Measurements from ENCODE around the gene SETMAR.
"Not testable (repeated sequence)": the region's sequence is repeated elsewhere in the genome, so short reads cannot be mapped to it uniquely, and the experiment has no call there.

Gene SETMAR

DNA sequence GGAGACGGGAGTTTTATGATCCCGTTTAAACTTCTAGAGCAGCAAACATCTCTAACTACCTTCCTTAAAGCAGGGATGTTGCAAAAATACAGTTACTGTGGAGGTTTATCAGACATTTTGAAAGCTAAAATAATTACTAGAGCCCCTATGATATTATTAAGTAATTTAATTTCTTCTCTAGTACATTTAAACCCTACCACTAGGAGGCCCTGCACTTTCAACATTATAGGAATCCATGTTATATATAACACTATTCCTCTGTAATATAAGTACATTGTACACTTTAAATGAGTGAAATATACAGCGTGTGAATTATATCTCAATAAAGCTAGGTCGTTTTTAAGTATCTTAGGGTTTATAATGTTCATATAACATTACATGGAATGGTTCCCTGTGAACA is 11.5 kb downstream of the SETMAR start:
- DNase-seq, result no peak

DNA sequence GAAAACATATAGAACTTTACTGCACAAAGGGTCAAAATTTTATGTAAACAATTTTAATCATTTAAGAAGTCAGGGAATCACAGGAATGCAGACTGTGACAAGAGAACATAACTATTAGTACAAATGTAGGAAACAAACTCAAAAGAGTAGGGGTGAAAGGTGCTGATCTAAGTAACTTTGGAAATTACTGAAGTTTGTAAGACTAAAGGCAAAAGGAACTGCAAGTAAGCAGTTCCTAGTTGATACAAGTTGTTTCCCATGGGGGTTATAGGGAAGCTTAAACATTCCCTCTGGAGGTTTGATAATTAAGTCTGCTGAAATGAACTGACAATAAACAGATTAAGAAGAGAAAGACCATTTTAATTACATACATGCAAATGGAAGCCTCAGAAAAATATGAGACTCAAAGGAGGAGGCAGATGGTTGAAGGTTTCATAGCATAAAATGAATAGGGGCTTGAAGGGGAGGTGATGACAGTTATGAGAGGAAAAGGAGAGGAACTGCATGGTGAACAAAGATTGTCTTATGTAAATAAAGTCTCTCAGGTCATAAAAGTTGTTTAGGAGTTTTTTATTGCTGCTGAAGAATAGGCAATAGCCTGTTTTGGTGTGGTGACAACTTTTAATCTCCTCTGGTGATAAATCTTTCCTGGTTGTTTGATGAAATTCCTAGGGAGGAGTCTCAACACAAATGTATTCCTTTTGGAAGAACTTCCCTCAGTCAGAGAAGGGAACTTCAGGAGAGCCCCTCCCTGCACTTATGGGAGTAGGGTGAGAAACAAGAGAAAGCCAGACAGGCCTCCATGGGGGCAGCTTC is 17.1 kb downstream of the SETMAR start:
- DNase-seq, result no peak

- DNase-seq, result no peak
These were observed 18.6 kb downstream of the SETMAR start for GRCh38 chr3:4321732-4322131.

- no peak for DNase-seq
These were observed 19.5 kb downstream of the SETMAR start for GRCh38 chr3:4322635-4323034.

DNA sequence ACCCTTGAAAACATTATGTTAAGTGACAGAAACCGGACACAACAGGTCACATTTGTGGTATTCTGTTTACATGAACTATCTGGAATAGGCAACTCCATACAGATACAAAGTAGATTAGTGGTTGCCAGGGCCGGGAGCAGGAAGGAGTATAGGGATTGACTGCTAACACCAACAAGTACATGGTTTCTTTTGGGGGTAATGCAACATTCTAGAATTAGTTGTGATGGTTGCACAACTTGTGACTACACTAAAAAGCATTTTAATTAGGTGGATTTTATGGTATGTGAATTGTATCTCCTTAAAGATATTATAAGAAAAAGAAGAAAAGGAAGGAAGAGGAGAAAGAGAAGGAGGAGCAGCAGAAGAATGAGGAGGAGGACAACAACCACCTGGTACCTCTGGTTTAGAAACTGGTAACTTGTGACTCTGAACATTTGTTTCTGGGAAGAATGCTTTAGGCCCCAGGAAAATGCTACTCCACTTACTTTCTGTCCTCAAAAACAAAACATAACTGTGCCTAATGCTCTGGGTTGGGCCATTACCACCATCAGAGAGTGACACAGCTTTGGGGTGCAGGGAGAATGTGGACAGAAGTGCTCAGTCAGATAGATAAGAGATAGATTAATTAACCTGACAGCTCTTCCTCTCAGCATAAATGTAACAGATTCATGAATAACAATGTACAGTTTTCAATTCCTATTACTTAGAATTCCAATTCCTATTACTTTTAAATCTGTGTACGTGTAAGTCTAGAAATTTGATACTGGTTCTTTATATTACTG is 20.3 kb downstream of the SETMAR start:
- DNase-seq, result no peak

- no peak for DNase-seq
These were observed 23.7 kb downstream of the SETMAR start for GRCh38 chr3:4326868-4327267.

DNA sequence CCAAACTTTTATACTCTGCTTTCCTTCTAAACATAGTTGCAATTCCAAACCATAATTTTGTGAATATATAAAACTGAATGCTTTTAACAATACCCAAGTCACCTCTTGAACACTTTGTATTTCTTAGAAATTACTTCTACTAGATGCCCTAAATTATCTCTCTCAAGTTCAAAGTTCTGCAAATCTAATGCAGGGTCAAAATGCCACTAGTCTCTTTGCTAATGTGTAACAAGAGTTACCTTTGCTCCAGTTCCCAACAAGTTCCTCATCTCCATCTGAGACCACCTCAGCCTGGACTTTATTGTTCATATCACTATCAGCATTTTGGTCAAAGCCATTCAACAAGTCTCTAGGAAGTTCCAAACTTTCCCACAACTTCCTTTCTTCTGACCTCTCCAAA is 26.6 kb downstream of the SETMAR start:
- DNase-seq, result not testable (repeated sequence)

DNA sequence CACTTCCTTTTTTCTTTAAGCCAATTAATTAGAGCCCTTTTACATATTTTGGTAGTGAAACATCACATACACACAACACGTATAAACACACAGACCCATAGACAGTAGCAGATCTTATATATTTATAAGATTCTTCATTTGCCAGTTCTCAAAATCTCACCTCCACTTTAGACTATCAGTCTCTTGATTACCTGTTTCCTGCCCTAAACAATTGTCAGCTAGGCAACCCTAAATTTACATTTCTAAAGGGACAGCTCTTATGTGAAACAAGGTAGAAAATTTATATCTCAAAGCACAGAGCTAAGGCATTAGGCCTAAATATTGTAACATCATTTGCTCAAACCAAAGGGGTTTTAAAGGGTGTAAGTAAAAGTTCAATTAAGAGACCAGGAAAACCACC is 28.9 kb downstream of the SETMAR start:
- DNase-seq, result no peak

GRCh38 chr3:4332574-4332973 is 29.4 kb downstream of the SETMAR start:
- DNase-seq, result no peak

- no peak for DNase-seq
These were observed 29.8 kb downstream of the SETMAR start for GRCh38 chr3:4332991-4333390.

DNA sequence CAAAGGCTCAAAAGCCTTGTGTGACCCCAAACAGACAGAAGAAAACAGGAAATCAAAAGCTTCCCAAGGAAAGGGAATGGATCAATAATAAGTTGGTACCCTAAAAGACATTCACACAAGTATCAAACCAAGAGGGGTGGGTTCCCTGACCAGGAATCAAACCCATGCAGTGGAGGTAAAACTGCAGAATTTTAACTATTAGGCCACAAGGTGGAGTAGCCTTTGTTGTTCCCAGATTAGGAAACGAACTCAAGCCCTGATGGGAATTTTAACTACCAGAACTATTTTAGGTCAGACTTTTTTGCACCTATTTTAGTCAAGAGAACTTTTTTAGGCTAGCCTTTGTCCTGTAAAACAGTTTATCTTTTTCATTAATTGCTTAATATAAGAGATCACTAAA is 31.4 kb downstream of the SETMAR start:
- no peak for DNase-seq

DNA sequence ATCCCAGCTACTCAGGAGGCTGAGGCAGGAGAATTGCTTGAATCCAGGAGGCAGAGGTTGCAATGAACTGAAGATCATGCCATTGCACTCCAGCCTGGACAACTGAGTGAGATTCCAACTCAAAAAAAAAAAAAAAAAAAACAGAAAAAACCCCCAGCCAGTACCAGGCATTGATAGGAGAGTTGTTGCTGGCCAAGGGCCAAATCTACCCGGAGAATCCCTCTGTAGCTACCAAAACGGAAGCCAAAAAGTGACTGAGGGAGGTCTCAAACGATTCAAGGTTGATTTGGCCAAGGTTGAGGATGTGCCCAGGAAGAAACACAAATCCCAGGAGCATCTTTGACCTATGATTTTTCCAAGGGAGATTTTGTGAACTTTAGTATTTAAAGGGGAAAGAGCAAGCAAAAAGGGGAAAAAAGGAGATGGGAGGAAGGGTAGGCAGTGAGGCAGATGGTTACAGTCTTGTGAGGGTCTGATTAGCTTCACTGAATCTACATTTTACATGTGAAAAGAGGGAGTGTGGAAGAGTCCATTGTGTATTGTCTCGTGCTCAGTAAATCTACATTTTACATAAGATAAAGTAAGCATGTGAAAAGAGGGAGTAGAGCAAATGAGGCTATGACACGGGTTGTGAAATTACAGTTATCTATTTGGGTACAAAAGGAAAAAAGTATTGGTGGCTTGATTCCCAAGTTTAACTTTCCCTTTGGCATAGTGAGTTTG is 32.8 kb downstream of the SETMAR start:
- DNase-seq, result no peak

DNA sequence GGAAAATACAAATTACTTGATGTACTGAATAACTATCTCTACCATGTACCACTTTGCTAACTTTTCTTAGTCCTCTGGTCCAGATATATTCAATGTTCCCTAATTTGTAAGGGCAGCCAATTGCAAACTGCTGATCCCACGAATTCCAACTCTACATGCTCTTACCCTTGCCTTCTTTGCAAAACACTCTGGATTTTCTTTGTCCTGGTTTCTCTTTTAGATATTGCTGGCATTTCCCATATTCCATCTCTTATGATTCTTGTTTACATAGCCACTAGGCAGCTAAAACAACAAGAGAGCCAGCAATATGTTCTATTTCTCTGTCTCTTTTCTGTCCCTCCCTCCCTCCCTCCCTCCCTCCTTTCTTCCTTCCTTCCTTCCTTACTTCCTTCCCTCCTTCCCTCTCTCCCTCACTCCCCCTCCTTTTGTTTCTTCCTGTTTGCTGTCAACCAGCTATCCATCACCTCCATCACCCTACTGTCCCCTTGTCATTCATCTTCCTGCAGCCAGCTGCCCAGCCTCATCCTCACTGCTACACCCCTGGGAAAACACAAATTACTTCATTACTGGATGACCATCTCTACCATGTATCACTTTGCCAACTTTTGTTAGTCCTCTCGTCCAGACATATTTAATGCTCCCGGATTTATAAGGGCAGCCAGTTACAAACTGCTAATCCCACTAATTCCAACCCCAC is 33.8 kb downstream of the SETMAR start:
- DNase-seq, result no peak

DNA sequence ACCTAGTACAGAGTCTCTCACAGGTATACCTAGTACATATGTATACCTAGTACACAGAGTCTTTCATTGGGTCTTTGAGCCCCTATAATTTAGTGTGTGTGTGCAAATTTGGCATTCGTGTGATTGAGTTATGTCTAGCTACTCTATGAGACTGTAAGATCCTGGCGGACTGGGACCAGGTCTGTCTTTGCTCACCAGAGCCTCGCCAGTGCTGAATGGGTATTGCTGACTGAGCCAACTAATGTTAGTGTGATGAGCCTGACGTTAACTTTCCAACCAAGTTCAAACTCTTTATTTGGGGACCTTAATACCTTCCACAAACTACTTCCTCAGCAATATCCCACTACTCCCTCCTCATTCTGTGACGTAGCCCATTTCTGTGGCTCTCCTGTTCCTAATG is 35.6 kb downstream of the SETMAR start:
- DNase-seq, result no peak

DNA sequence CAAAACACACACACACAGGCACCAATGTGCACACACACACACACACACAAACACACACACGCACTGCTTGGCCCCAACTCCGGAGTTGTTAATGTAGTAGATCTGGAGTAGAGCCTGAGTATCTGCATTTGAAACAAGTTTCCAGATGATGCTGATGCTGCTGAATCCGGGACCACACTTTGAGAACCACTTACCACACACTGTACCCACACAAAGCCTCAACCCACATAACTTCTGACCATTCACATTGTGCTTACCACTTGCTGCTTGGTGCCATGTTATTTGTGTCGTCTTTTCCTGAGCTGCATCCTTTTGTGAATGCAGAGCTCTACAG is 36.9 kb downstream of the SETMAR start:
- no peak for DNase-seq

DNA sequence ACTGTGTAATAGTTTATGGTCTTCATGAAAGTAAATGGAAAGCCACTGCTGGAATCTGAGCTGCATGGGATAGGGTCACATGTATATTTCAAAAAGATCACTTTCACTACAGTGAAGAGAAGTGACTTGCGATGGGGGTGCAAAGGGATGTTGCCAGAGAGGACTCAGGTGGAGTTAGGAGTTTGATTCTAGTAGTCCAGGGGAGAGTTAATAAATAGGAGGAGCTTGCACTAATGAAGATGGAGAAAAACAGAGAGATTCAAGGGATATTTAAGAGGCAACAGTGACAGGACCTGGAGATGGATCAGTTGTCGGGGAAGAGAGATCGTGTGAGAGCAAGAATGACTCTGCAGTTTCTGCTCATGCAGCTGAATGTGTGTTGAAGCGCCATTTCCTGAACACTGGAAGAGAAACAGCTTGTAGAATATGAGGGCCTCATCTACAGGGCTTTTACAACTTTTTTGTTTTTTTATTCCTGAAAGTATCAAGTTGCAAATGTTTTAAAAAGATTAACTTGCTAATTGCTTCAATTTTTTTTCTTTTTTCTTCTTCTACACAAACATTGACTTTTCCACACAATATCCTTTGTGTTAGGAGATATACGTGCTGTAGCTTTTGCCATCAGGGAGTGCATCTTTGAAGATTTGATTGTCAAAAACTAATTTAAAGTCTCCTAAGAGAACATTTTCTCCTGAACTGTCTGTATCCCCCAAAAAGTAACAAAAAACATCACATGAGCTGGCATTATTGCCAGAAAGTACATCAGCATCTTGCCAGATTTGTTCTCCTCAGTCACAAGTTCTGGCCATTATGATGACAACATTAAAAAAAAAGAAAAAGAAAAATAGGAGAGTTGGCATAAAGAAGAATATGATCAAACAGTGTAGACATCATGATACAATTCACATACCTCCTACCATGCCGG is 37.5 kb downstream of the SETMAR start:
- no peak for DNase-seq

GRCh38 chr3:4341336-4341675 is 38.1 kb downstream of the SETMAR start:
- no peak for DNase-seq

DNA sequence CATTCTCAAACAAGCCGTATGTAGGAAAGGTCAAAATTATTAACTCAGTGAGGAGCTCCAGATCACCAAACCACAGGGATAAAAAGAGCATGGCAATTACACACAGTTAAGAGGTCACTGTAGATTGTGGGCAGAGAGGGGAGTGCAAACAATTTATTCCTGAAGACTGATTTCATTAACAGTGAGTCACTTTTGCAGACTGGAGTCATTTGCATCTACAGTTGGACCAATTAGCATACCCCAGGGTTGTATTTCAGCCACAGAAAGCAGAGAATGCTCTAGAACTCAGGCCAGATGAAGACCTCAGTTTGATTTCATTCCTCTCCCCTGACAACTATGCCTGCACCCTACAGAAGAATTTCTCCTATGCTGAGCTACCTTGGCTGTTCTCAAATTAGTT is 40.1 kb downstream of the SETMAR start:
- no peak for DNase-seq

DNA sequence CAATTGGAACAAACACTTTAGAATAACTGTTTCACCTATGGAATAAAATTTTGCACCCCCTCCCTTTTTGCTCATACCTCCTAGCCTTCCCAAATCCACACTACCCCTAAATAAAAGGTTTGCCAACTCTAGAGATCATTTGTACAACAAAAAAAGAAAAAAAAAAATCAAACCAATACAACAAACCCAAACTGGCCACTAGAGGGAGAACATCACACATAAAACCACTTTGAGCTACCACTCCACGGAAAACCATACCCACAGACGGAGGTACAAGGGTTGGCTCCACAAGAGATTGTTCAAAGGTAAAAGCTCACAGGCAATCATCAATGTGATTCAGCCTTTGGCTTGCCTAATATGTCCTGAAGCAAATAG is 47.6 kb downstream of the SETMAR start:
- DNase-seq, result peak; percentile 24

GRCh38 chr3:4351164-4351855 is 48.1 kb downstream of the SETMAR start:
- DNase-seq, result no peak

GRCh38 chr3:4351872-4352271 is 48.7 kb downstream of the SETMAR start:
- DNase-seq, result no peak

Measured in NCI-H748 treated with DMSO at 0.1 percent for 48 hours (cell line).